Glutamatergic neuron (in vitro differentiated cells): Measurements from ENCODE around the gene GUCY1A1. TPM values are rescaled to one million over a fixed set of nuclear protein-coding genes. Genes with fewer than 3 reads are reported as not detected.

ENCODE experiments used
- DNase-seq: peaks from one replicate; pipeline ENCODE4 v3.0.0; 2022
- H3K27ac Mint-ChIP-seq: one replicate; pipeline ENCODE4 v1.8.0; 2020; ENCODE audit warnings: mild to moderate bottlenecking, mixed read lengths, inconsistent platforms; ENCODE audit not compliant: unreplicated experiment
- H3K27me3 Mint-ChIP-seq: one replicate; pipeline ENCODE4 v1.8.0; 2020; ENCODE audit warnings: mild to moderate bottlenecking, moderate library complexity, mixed read lengths, inconsistent platforms; ENCODE audit not compliant: unreplicated experiment
- H3K36me3 Mint-ChIP-seq: one replicate; pipeline ENCODE4 v1.8.0; 2020; ENCODE audit warnings: mild to moderate bottlenecking, mixed read lengths, inconsistent platforms; ENCODE audit not compliant: unreplicated experiment
- H3K4me1 Mint-ChIP-seq: one replicate; pipeline ENCODE4 v1.8.0; 2020; ENCODE audit warnings: mild to moderate bottlenecking, low read depth, mixed read lengths, inconsistent platforms; ENCODE audit not compliant: unreplicated experiment
- H3K4me3 Mint-ChIP-seq: one replicate; pipeline ENCODE4 v1.8.0; 2020; ENCODE audit warnings: mild to moderate bottlenecking, mixed read lengths, inconsistent platforms; ENCODE audit not compliant: unreplicated experiment
- H3K9me3 Mint-ChIP-seq: one replicate; pipeline ENCODE4 v1.8.0; 2020; ENCODE audit warnings: mild to moderate bottlenecking, moderate library complexity, mixed read lengths, inconsistent platforms; ENCODE audit not compliant: unreplicated experiment
- total RNA-seq: library from RNA; stranded (reverse); fragmentation: NEBNext Ultra II Directional; extraction: Animal tissue kit (Norgen Biotek cat#: 25700); gene quantifications from one replicate; pipeline ENCODE4 v1.2.1, GENCODE V29; 2021; ENCODE audit not compliant: unreplicated experiment
- TF ChIP-seq, protein P1 (sequence below): fragments of 200-600 bp; sonication (generic); IDR thresholded peaks from one replicate; pipeline ENCODE4 v1.5.0; 2021; ENCODE audit not compliant: partially characterized antibody, unreplicated experiment

GUCY1A1 gene
- total RNA-seq, 1 donor from 2014 or later = not detected

DNA sequence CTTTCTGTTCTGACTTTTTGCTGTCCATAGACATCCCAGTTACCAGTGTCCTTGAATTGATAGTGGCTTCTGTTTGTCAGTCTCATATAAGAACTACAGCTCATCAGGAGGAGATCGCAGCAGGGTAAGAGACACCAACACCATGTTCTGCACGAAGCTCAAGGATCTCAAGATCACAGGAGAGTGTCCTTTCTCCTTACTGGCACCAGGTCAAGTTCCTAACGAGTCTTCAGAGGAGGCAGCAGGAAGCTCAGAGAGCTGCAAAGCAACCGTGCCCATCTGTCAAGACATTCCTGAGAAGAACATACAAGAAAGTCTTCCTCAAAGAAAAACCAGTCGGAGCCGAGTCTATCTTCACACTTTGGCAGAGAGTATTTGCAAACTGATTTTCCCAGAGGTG lies 30.1 kb downstream of the GUCY1A1 start:
- TF ChIP-seq, protein P1, sequence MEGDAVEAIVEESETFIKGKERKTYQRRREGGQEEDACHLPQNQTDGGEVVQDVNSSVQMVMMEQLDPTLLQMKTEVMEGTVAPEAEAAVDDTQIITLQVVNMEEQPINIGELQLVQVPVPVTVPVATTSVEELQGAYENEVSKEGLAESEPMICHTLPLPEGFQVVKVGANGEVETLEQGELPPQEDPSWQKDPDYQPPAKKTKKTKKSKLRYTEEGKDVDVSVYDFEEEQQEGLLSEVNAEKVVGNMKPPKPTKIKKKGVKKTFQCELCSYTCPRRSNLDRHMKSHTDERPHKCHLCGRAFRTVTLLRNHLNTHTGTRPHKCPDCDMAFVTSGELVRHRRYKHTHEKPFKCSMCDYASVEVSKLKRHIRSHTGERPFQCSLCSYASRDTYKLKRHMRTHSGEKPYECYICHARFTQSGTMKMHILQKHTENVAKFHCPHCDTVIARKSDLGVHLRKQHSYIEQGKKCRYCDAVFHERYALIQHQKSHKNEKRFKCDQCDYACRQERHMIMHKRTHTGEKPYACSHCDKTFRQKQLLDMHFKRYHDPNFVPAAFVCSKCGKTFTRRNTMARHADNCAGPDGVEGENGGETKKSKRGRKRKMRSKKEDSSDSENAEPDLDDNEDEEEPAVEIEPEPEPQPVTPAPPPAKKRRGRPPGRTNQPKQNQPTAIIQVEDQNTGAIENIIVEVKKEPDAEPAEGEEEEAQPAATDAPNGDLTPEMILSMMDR = no peak
- peaks cover 1% of the 10 kb centered on the region for H3K27me3 Mint-ChIP-seq
- H3K4me3 Mint-ChIP-seq = no peak overlapping the region
- no peaks in the 10 kb centered on the region for H3K4me1 Mint-ChIP-seq
- no peak for DNase-seq
- no peak overlapping the region for H3K27ac Mint-ChIP-seq
- H3K9me3 Mint-ChIP-seq = no peaks in the 10 kb centered on the region
- no peaks in the 10 kb centered on the region for H3K36me3 Mint-ChIP-seq

DNA sequence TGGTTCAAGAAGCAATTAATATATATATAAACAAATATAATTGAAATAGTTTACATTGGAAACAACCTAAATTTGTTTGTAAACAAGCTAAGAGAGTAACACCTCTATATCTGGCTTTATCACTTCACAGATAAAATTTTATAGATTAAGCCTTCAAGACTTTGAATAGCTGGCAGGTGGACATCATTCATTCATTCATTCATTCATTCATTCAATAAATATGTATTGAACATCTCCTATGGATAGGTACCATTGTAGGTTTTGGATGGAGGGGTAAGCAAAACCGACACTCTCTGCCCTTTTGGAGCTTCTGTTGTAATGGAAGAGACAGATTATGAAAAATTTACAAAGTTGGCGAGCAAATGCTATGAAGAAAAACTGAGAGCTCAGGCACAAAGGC lies 35.2 kb downstream of the GUCY1A1 start:
- Mint-ChIP-seq H3K27me3 (no peaks in the 10 kb centered on the region), H3K9me3 (no peaks in the 10 kb centered on the region), H3K4me1 (no peaks in the 10 kb centered on the region), H3K36me3 (no peaks in the 10 kb centered on the region), H3K27ac (no peak overlapping the region), H3K4me3 (no peak overlapping the region)
- TF ChIP-seq, protein P1 = no peak
- DNase-seq = no peak

DNA sequence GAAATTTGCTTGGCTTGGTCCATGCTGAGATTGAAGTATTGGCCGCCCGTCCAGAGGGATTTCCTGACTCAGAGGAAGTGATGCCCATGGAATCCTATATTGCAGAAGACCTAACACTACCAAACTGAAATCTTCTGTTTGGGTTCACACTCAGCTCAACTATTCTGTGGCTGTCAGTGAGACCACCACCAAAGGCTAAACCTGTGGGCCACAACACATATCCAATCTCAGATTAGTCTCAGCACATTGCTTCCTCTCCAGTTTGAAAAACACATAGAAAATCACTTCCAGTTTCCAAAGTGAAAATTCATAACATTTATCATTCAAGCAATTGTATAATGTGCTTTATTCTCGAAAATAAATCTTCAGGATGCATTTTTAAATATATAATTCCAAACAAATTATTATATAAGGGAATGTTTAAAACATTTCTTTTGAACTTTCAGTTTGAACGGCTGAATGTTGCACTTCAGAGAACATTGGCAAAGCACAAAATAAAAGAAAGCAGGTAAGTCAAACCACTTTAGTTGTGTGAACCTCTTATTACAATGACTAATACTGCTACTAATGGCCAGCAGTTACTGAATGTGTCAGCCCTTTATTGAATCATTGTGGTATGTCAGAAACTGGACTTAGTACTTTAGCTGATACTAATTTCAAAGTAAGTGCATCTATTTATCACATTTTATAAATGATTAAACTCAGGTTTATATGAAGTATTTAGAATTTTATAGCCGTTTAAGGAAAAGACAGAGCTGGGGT lies 37.0 kb downstream of the GUCY1A1 start:
- Mint-ChIP-seq H3K9me3 (no peaks in the 10 kb centered on the region), H3K4me1 (no peaks in the 10 kb centered on the region), H3K27me3 (no peaks in the 10 kb centered on the region), H3K4me3 (no peak overlapping the region), H3K36me3 (no peaks in the 10 kb centered on the region), H3K27ac (no peak overlapping the region)
- TF ChIP-seq, protein P1 = no peak
- no peak for DNase-seq

DNA sequence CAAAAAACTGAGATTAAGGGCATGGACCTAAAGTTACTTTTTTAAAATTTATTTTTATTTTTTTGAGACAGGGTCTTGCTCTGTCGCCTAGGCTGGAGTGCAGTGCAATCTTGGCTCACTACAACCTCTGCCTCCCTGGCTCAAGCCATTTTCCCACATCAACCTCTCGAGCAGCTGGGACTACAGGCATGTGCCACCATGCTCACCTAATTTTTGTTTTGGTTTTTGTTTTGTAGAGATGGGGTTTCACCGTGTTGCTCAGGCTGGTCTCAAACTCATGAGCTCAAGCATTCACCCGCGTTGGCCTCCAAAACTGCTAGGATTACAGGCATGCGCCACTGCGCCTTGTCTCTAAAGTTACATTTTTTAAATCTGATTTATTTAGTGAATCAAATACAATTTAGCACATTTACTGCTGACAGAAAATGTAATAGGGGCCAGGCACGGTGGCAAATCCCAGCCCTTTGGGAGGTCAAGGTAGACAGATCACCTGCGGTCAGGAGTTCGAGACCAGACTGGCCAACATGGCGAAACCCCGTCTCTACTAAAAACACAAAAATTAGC lies 38.3 kb downstream of the GUCY1A1 start:
- Mint-ChIP-seq H3K27me3 (no peaks in the 10 kb centered on the region), H3K36me3 (no peaks in the 10 kb centered on the region), H3K27ac (no peak overlapping the region), H3K4me1 (no peaks in the 10 kb centered on the region), H3K9me3 (no peaks in the 10 kb centered on the region), H3K4me3 (no peak overlapping the region)
- TF ChIP-seq, protein P1 = no peak
- no peak for DNase-seq

DNA sequence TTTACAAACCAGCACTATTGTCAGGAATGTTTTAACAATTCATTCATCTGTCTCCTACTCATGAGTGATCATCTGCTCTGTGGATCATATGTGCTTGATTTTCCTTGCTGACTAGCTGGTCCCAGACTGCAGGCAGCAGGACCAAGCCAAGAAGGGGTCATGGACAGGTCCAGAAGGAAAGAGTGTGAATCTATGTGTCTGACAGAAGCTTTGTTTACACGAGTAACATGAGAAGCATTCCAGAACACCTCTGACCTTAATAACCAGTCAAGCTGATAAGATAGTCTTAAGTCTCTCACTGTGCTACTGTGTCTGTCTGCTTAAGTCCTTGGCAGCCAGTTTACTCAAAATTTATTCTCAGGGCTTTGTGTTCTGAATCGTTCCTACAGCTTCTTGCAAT lies 39.0 kb downstream of the GUCY1A1 start:
- Mint-ChIP-seq H3K4me1 (no peaks in the 10 kb centered on the region), H3K9me3 (no peaks in the 10 kb centered on the region), H3K27me3 (no peaks in the 10 kb centered on the region), H3K36me3 (no peaks in the 10 kb centered on the region), H3K4me3 (no peak overlapping the region), H3K27ac (no peak overlapping the region)
- TF ChIP-seq, protein P1 = no peak
- no peak for DNase-seq
